ENCODE measurements around the gene NUBP2. TPM values are rescaled to one million over a fixed set of nuclear protein-coding genes. Genes with fewer than 3 reads are reported as not detected.

NUBP2 gene
- total RNA-seq, 1 experiment from 2014 or later = 95.1 TPM

GRCh38 chr16:1810106-1810505 is 27.3 kb downstream of the NUBP2 start:
- TF ChIP-seq EZH2phosphoT487 (IDR thresholded peaks at IDR 0.05; ENCODE audit: borderline replicate concordance, low read length) = no peak
- TF ChIP-seq EZH2 (IDR thresholded peaks at IDR 0.05; ENCODE audit: low read length, unreplicated experiment) = no peak
- no peak for TF ChIP-seq CTCF (conservative IDR thresholded peaks at IDR 0.05; ENCODE audit: low read depth, low read length)
- POLR2A ChIA-PET (ENCODE audit: unreplicated experiment) = no interaction called here
- CTCF ChIA-PET = interaction anchor here (0.8 kb wide), 1 partner anchor 122 kb away, joined by 3 read pairs; no protein-coding TSS in a partner anchor
- H3K9me3 ChIP-seq (ENCODE audit: low read length) = no peaks in the 10 kb centered on the region
- BruUV-seq (replicated peaks) = no TSS peak
- no peaks in the 10 kb centered on the region for H3K79me2 ChIP-seq (ENCODE audit: low read length)
- H3K27me3 ChIP-seq (ENCODE audit: low read length) = no peaks in the 10 kb centered on the region
- no peak overlapping the region for H3K9ac ChIP-seq (ENCODE audit: low read length)
- no peak overlapping the region for H3K4me2 ChIP-seq (ENCODE audit: low read length)
- ATAC-seq (no peak), DNase-seq (no peak)
- no peaks in the 10 kb centered on the region for H3F3A ChIP-seq (ENCODE audit: low read length, unreplicated experiment)
- intact Hi-C loops (cut with micrococcal nuclease) = no loop called here
- H3K4me3 ChIP-seq (ENCODE audit: low read length) = no peak overlapping the region
- H3K27ac ChIP-seq (ENCODE audit: low read length) = no peak overlapping the region
- H2AFZ ChIP-seq (ENCODE audit: low read length) = no peak overlapping the region
- no peaks in the 10 kb centered on the region for H3K9me2 ChIP-seq (replicated peaks; ENCODE audit: low read length)
- no peaks in the 10 kb centered on the region for H3K4me1 ChIP-seq (ENCODE audit: insufficient read depth, low read length)
- no peaks in the 10 kb centered on the region for H3K36me3 ChIP-seq (ENCODE audit: low read depth, low read length)
- no peaks in the 10 kb centered on the region for H4K20me1 ChIP-seq (ENCODE audit: low read length)

- ATAC-seq (no peak), DNase-seq (no peak)
- BruUV-seq (replicated peaks) = no TSS peak
- H2AFZ ChIP-seq (ENCODE audit: low read length) = no peak overlapping the region
- H3K9ac ChIP-seq (ENCODE audit: low read length) = no peak overlapping the region
- TF ChIP-seq EZH2 (IDR thresholded peaks at IDR 0.05; ENCODE audit: low read length, unreplicated experiment) = no peak
- no peak for TF ChIP-seq CTCF (conservative IDR thresholded peaks at IDR 0.05; ENCODE audit: low read depth, low read length)
- no peak for TF ChIP-seq EZH2phosphoT487 (IDR thresholded peaks at IDR 0.05; ENCODE audit: borderline replicate concordance, low read length)
- H3F3A ChIP-seq (ENCODE audit: low read length, unreplicated experiment) = no peaks in the 10 kb centered on the region
- no peak overlapping the region for H3K4me2 ChIP-seq (ENCODE audit: low read length)
- no peaks in the 10 kb centered on the region for H3K79me2 ChIP-seq (ENCODE audit: low read length)
- H4K20me1 ChIP-seq (ENCODE audit: low read length) = no peaks in the 10 kb centered on the region
- H3K9me3 ChIP-seq (ENCODE audit: low read length) = no peaks in the 10 kb centered on the region
- POLR2A ChIA-PET (ENCODE audit: unreplicated experiment) = no interaction called here
- no peaks in the 10 kb centered on the region for H3K4me1 ChIP-seq (ENCODE audit: insufficient read depth, low read length)
- no peaks in the 10 kb centered on the region for H3K9me2 ChIP-seq (replicated peaks; ENCODE audit: low read length)
- no peak overlapping the region for H3K4me3 ChIP-seq (ENCODE audit: low read length)
- intact Hi-C loops (cut with micrococcal nuclease) = no loop called here
- H3K36me3 ChIP-seq (ENCODE audit: low read depth, low read length) = no peaks in the 10 kb centered on the region; the same call in 1 of the 2 replicates
- H3K27me3 ChIP-seq (ENCODE audit: low read length) = no peaks in the 10 kb centered on the region
- no peak overlapping the region for H3K27ac ChIP-seq (ENCODE audit: low read length)
- CTCF ChIA-PET = interaction anchor here (0.8 kb wide), 1 partner anchor 121 kb away, joined by 3 read pairs; no protein-coding TSS in a partner anchor
These were observed 27.8 kb downstream of the NUBP2 start for GRCh38 chr16:1810536-1810935.

- H3K4me2 ChIP-seq (ENCODE audit: low read length) = no peak overlapping the region
- POLR2A ChIA-PET (ENCODE audit: unreplicated experiment) = no interaction called here
- CTCF ChIA-PET = interaction anchor here (0.5 kb wide), 1 partner anchor 92 kb away, joined by 7 read pairs; no protein-coding TSS in a partner anchor
These were observed 30.0 kb downstream of the NUBP2 start for GRCh38 chr16:1812732-1813163.

More at GRCh38 chr16:1812732-1813163, 30.0 kb downstream of the NUBP2 start:
- Histone ChIP-seq H3F3A (ENCODE audit: low read length, unreplicated experiment) (no peaks in the 10 kb centered on the region), H3K4me3 (ENCODE audit: low read length) (no peak overlapping the region), H3K27me3 (ENCODE audit: low read length) (no peaks in the 10 kb centered on the region), H3K4me1 (ENCODE audit: insufficient read depth, low read length) (no peaks in the 10 kb centered on the region), H3K9me2 (replicated peaks; ENCODE audit: low read length) (no peaks in the 10 kb centered on the region), H3K9me3 (ENCODE audit: low read length) (no peaks in the 10 kb centered on the region), H4K20me1 (ENCODE audit: low read length) (no peaks in the 10 kb centered on the region), H3K27ac (ENCODE audit: low read length) (no peak overlapping the region), H3K9ac (ENCODE audit: low read length) (no peak overlapping the region), H3K79me2 (ENCODE audit: low read length) (no peaks in the 10 kb centered on the region), H2AFZ (ENCODE audit: low read length) (0 out of 2 replicates have a peak overlapping the region, but pooled peaks have one; percentile 48), H3K36me3 (ENCODE audit: low read depth, low read length) (peaks cover 4% of the 10 kb centered on the region; the same call in 1 of the 2 replicates)
- ATAC-seq (peak; percentile 99), DNase-seq (peak; percentile 70)
- intact Hi-C loops (cut with micrococcal nuclease) = no loop called here
- BruUV-seq (replicated peaks) = no TSS peak
- TF ChIP-seq EZH2 (IDR thresholded peaks at IDR 0.05; ENCODE audit: low read length, unreplicated experiment) (no peak), CTCF (conservative IDR thresholded peaks at IDR 0.05; ENCODE audit: low read depth, low read length) (peak; percentile 82), EZH2phosphoT487 (IDR thresholded peaks at IDR 0.05; ENCODE audit: borderline replicate concordance, low read length) (no peak)

Data from PC-3 (cell line).